G401 (cell line): ENCODE measurements around the gene ABHD4. TPM values are rescaled to one million over a fixed set of nuclear protein-coding genes. Genes with fewer than 3 reads are reported as not detected.

Source experiments
- DNase-seq: peaks from one replicate; pipeline ENCODE4 v3.0.0-alpha.2; 2015; ENCODE audit warnings: low spot score
- in situ Hi-C: cut with HindIII; loops from 2 replicates; pipeline ENCODE4 v1.10.0; 2016; ENCODE audit warnings: low sequenced_read_pairs, mixed read lengths
- total RNA-seq: library from RNA; depleted of rRNA; stranded (reverse); fragments of >200 nt; shearing (Covaris generic); gene quantifications from 2 replicates; pipeline ENCODE4 v1.2.3, GENCODE V29; 2014; rRNA removed

Gene ABHD4
- total RNA-seq, 1 experiment from 2014 or later: 8.9 TPM

GRCh38 chr14:22650960-22651521 lies 52.9 kb downstream of the ABHD4 start:
- in situ Hi-C loops: loop anchor here (5.0 kb wide), 1 partner anchor 64 kb away; the partner anchor contains the start of gene DAD1
- DNase-seq: peak; percentile 67

- in situ Hi-C loops: loop anchor here (5.0 kb wide), 1 partner anchor 64 kb away; the partner anchor contains the start of gene DAD1
- no peak for DNase-seq
These were observed 53.5 kb downstream of the ABHD4 start for GRCh38 chr14:22651586-22651985.

DNA sequence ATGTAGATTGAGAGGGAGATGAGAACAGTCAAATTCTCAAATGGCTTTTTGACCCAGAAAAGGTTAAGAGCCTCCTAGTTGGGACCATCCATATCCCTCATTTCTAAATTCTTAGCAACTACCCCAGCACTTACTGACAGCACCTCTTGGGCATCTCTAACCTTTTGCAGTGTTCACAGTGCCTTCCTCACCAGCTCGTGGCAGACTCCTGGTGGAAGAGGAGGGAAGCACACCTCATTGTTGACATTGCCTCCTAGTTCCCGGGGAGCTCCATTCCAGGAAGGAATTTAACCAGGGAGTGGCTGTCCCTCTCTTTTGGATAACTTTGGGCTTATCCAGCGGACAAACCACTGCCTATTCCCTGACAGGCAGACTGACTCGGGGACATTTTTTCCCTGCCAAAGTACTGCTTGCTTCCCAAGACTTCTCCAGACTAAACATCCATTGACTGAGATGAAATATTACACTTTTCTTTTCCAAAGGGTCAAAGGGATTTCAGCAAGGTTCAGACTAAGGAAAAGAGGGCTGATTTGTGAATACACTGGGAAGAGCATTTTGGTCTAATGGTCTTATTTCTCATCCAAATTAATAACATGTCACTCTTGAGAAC lies 55.0 kb downstream of the ABHD4 start:
- in situ Hi-C loops: loop anchor here (5.0 kb wide), 1 partner anchor 66 kb away; the partner anchor contains the start of gene DAD1

DNA sequence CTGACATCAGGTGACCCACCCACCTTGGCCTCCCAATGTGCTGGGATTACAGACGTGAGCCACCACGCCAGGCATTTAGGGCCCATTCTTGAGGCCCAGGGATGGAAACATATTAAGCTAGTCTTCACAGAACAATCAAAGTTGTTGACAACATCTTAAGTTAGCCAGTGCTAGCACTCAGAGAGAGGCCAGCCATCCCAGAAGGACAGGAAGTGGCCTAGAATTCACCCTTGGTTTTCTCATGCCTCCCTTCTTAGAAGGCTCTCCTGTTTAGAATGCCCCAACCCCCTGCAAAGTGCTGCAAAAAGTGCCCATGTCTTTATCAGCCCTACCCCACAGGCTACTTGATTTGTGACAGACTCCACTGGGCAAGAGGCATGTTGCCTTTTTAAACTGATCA lies 58.1 kb downstream of the ABHD4 start:
- in situ Hi-C loops: no loop called here
- no peak for DNase-seq

More for the DNA sequence above, 55.0 kb downstream of the ABHD4 start:
- DNase-seq: peak; percentile 51

GRCh38 chr14:22656945-22657731 lies 59.0 kb downstream of the ABHD4 start:
- DNase-seq: peak; percentile 10
- in situ Hi-C loops: no loop called here

- peak; percentile 11 for DNase-seq
- in situ Hi-C loops: no loop called here
These were observed 59.8 kb downstream of the ABHD4 start for GRCh38 chr14:22657861-22658260.

- in situ Hi-C loops: no loop called here
- DNase-seq: no peak
These were observed 60.8 kb downstream of the ABHD4 start for GRCh38 chr14:22658946-22659345.

DNA sequence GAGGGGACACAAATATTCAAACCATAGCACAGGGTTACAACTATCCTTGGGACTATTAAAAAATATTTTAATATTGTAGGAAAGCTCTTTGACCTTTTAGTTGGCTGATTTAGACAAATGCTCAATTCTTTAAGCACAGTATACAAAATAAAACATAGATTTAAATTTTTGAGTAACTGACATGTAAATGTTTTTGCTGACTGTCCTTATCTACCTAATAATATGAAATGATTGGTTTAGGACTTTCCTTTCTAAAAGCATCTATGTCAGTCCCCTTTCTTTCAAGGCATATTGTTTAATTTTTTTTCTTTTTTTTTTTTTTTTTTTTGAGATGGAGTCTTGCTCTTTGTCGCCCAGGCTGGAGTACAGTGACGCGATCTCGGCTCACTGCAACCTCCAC lies 62.6 kb downstream of the ABHD4 start:
- in situ Hi-C loops: no loop called here
- no peak for DNase-seq

Other genes starting within 250 kb of the ABHD4 start
- gene DAD1, start 9.1 kb upstream of the ABHD4 start, total RNA-seq: 381 and 389 TPM in 2 replicates
- gene OR6J1, start 46.1 kb downstream of the ABHD4 start, total RNA-seq: not detected in 2 replicates
- 187 and 240 TPM in 2 replicates for gene OXA1L, start 168.4 kb downstream of the ABHD4 start, total RNA-seq
- 27.3 and 28.1 TPM in 2 replicates for gene SLC7A7, start 217.1 kb downstream of the ABHD4 start, total RNA-seq
- gene MRPL52, start 231.6 kb downstream of the ABHD4 start, total RNA-seq: 77.9 and 133 TPM in 2 replicates
- 294 and 298 TPM in 2 replicates for gene MMP14, start 238.3 kb downstream of the ABHD4 start, total RNA-seq